GM21367 (cell line): ENCODE data around the gene DOCK9.

ENCODE experiments used
- ATAC-seq: cut with Tn5 transposase; IDR thresholded peaks from one replicate; pipeline ENCODE4 v1.9.1; 2021; ENCODE audit not compliant: unreplicated experiment

The DOCK9 gene

DNA sequence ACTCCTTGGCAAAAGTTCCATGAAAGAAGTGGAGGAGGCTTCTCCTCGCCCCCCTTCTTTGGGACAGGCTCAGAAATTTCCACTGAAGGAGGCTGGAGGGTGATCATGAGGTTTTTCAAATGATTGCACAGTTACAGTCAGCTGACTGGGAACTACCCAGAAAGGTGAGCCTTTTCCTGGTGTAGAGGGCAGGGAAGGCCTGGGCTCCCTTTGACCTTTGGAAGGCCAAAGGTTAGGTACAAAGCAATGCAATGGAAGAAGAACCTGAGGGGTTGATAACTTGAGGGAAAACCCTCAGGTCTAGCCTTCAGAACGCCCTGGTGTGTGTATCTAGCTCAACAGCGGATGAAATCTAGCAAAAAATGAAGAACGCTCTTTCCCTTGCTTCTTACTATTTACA is 175.3 kb downstream of the DOCK9 start:
- ATAC-seq, result no peak

DNA sequence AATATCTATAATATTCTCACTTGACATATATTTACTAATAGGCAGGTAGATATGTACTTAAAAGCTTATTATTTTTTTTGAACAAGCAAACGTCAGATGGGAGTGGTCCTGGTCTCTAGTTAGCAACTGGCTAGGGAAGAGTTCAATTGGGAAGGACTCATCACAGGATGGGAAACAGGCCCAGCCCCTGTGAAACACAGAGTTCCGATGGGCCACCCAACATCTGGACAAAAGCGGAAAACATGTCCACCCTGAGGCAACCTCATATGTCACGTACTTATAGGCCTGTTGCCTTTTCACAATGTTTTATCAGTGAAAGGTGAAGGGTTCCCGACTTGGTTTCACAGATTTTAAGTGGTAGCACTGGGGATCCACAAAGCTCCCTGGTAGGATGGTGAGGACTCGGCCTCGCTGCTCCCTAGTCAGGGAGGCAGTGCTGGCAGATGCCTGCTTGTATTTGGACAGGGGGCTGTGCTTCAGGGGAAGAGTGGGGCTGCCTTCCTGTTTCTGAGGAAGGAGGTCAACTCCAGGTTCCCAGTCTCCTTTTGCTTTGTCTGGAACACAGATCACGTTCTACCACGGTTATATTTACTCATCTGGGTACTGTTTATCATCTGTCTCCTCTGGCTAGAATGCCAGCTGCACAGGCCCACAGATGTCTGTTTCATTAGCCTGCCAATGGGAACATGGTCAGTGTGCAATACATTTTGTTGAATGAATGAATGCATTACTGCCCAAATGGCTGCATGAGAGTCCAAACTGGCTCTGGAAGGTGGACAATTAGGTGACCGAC is 176.0 kb downstream of the DOCK9 start:
- ATAC-seq, result no peak

DNA sequence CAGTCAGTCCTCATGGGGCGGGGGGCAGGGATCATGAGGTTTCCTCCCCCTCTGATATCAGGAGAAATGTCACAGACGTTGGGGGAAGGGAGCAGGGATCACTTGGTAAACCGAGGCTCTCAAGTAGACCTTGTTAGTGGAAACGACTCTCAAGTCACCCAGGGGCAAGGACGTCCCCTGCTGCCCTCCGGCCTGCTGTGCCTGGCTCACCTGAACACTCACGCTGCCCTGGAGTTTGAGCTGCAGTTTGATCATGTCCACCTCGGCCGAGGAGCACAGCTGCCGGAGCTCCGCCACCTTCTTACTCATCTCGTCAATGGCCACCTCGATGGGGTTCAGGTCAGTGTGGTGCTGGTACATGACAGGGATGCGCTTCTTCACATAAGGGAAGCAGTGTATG is 177.8 kb downstream of the DOCK9 start:
- ATAC-seq, result no peak

DNA sequence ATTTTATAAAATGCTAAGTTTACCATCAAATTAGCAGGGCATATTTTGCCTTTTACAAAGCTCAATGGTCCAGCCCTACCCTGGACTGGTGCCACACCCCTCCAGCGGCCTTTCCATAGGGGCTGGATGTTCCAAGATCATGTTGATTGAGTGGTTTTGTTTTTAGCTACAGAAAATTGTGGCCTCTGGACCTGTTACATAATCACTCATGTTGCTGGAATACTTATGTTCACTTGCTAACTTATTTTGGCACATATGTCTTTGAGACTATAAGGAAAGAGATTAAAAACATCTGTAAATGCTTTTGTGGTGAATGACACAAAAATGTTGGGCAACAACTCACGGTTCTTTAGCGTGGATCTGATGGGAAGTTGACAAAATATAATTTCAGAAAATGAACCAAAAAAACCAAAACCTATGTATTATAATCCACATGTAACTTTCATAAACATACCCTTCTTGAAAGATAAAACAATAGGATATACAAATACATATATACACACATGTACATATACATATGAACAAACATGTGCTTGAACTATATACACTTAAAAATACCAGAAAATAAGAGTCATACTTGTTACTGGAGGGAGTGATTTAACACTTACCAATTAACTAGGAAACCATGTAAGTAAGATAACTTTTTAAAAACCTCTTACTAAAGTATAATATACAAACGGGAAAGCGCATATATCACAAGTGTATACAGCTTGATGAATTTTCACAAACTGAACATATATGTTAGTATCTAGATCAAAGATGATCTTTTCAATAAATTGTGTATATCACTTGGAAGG is 178.8 kb downstream of the DOCK9 start:
- no peak for ATAC-seq

DNA sequence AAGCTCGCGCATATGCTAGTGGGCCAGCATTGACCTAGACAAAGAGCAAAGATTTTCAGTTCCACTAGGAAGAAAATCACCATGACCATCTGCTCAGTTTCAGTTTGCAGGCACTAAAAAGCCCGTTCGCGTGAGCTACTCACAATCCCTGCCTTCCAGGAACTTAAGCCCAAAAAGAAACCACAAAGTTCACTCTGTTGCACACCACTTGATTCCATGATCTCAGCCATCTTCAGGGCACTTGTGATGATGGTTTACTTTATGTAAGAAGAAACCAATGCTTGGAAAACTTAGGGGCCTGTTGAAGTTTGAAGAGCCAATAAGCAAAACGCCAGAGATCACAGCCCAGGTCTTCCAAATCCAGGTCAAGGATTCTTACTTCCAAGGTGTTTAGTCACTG is 180.4 kb downstream of the DOCK9 start:
- no peak for ATAC-seq

DNA sequence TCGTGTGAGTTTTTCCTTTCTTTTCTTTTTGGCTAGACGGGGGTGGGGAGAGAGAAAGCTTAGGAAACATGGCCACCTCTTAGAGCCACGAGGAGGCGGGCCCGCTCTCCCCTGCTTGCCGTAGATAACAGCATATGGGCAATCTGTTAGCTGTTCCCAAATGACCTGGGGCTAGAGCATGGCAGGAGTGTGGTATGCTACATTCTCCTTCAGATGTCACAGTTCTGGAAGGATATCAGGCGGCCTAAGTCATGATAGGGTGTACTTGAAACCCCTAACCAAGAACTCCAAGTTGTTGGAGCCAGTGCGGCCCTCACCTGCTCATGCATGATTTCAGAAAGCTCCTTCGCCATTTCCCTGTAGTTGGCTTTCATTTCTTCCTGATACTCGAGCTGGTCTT is 181.1 kb downstream of the DOCK9 start:
- ATAC-seq, result no peak

DNA sequence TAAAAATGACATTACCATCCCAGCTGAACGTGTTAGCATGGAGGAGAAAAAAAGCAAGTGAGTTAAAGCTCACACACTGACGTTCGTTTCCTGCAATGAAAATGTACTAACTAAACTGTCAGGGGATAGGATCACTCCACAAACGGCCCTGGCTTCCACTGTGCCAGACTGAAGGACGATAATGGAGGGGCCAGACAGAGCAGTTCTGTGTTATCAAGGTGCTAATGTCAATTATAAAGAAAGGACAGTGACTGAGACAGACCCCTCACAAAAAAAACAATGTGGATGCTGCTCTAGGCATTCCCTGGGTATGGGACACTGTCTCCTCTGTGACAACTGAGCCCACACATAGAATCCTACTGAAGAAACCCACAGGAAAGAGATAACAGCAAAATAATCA is 181.7 kb downstream of the DOCK9 start:
- ATAC-seq, result no peak

DNA sequence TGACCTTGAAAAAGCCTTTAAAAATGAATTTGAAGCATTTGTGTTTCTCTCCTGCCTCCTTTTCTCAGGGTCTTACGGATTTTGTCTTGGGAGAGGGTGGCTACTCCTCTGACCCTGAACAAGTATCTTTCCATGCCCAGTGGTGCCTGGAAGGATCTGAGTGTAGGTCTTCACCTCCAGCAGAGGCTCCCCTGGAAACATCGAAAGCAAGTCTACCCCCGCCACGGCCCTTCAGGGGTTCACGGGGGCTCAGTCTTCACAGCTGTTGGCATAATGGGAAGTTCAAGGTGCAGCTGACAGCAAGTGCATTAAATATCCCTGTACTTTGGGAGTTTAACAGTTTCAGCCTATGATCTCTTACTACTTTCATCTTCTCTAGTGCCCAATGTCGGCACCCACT is 182.6 kb downstream of the DOCK9 start:
- no peak for ATAC-seq

DNA sequence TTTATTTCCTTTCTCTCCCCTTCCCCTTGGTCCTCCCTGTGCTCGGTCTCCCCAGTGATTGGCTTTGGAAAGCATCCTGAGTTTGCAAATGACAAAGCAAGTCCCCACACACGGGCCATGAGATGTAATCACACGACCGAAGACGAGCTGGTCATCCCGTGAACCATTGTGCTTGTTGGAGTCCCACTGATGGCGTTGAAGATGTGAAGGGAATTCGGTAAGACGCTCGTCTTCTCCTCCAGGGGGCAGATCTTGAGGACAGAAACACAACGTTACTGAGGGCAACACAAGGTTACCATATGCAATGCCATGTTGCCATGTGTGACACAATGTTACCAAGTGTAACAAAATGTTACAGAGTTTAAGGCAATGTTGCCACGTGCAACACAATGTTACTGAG is 183.4 kb downstream of the DOCK9 start:
- no peak for ATAC-seq

DNA sequence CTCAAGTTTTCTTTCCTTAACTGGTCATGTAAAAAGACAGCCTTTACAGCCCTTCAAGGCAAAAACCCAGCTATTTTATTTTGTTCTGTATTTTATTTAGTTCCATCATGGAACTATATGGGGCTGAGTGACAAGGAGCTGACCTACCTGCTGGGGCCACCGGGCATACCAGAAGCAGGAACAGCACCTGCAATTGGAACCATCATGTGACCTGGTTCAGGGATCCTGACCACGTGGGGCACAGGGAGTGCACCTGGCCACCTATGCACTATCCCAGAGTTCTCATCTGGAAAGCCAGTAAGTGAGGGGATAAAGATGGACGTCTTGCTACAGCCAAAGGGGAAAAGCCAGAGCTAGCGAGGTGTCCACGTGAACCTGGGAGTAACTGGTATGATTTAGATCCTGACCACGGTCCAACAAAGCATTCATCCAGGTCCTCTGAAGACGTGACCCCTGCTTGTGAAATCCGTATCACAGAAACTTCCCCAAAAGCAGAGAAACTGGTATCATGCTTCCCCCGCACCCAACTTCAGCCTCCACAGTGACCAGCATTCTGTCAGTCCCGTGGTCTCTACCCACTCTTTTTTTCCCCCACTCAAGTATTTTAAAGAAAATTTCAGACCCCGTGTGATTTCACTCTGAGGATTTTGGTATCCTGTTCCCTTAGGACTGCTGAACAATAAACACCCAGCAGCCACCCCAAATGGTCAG is 184.9 kb downstream of the DOCK9 start:
- no peak for ATAC-seq

DNA sequence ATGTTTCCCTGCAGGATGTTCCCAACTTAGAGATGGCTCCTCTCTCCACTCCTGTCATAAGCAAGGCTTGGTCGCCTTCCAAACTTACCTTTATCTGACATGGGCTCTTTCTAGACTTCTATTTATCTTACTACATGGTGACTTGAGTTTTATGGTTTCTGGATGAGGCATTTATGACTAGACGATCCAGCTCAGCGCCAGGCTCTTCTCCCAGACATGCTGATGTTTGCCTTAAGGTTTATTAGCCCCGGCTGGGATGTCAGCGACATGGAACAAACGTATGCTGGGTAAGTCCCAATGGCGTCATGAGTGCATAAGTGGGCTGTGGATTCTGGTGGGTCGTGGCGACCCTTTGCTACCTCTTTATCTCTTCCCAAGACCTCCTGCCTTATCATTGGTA is 185.5 kb downstream of the DOCK9 start:
- ATAC-seq, result no peak

DNA sequence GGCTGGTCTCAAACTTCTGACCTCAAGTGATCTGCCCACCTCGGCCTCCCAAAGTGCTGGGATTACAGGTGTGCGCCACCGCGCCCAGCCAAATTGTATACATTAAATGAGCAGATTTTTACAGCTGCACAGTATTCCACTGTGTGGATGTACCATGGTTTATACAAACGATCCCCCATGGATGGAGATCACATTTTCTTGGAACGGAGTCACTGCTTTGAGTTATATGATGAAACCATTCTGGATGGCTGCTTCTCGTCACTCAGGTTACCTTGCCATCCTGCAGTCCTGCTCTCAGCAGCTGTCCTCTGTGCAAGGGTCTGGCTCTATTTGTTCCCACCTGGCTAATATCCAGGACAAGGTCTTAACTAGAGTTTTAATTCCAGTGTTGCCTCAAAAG is 186.3 kb downstream of the DOCK9 start:
- no peak for ATAC-seq

DNA sequence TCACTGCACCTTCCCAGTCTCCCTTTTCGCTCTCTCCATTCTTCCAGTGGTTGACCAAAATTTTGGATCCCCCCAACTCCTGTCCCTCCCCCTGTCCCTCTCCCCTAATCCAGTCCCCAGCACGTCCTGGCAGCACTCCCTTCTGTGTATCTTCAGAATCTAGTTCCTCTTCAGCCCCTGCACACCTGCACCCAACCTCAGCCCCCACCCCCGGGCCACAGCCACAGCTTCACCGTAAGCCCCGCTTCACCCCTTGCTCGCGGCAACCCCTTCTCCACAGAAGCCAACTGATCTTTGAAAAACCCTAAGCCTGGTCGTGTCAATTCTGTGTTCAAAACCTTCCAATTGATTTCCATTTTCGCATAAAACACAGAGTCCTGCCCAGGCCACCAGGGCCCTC is 189.9 kb downstream of the DOCK9 start:
- ATAC-seq, result no peak

DNA sequence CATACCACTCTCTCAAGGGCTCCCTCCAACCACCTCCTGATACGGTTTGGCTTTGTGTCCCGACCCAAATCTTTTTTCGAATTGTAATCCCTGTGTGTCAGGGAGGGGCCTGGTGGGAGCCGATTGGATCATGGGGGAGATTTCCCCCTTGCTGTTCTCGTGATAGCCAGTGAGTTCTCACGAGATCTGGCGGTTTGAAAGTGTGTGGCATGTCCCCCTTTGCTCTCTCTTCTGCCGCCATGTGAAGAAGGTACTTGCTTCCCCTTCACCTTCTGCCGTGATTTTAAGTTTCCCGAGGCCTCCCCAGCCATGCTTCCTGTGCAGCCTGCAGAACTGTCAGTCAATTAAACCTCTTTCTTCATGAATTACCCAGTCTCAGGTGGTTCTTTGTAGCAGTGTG is 190.7 kb downstream of the DOCK9 start:
- ATAC-seq, result no peak

DNA sequence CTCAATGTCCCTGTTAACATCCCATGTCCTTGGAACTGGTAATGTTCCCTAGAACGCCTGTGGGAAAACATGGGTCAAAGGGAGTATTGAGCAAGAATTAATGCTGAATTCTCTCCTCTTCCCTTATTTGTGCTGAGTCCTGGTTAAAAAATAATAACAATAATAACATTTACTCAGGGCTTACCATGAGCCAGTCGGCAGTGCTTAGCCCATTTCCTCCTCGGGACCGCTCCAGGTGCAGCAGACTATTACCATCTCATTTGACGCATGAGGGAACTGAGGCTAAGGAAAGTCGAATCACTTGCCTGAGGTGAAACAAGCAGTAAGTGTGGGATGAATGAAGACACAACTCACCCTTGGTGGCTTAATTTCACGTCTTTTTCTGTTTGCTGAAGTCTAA is 191.8 kb downstream of the DOCK9 start:
- ATAC-seq, result no peak

DNA sequence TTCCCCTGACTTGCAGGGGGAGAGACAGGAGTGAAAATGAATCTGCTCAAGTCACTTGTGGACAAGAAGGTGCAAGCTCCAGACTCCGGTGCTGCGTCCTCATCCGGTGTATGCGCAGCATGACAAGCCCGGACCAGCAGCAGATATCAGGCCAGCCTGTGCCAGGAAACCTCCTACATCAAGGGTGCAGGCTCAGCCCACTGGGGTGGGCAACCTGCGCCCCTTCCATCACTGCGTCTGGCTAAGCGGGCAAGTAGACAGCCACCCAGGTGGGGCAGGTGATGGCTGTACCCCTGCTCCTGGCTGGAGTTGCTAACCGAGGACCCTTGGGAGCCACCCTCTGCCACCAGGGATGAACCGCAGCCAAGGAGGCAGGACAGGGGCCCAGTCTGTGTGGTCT is 192.5 kb downstream of the DOCK9 start:
- ATAC-seq, result no peak

DNA sequence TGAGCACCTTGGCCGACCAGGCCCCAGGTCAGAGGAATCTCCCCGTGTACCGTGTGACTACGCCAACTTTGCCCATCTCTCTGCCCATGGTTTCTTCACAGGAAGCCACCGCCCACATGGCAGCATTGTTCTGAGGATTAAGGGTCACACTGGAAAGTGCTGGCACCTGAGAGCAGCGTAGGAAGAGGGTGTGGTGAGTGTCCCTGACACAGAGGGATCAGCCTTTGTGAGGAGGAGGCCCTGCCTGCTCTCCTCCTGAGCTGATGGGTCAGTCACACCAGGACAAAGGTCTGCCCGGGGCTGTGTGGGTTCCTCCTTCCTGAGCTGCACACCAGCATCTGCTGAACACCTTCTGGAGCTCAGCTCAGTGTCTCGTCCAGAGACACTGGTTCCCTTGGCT is 193.2 kb downstream of the DOCK9 start:
- no peak for ATAC-seq

DNA sequence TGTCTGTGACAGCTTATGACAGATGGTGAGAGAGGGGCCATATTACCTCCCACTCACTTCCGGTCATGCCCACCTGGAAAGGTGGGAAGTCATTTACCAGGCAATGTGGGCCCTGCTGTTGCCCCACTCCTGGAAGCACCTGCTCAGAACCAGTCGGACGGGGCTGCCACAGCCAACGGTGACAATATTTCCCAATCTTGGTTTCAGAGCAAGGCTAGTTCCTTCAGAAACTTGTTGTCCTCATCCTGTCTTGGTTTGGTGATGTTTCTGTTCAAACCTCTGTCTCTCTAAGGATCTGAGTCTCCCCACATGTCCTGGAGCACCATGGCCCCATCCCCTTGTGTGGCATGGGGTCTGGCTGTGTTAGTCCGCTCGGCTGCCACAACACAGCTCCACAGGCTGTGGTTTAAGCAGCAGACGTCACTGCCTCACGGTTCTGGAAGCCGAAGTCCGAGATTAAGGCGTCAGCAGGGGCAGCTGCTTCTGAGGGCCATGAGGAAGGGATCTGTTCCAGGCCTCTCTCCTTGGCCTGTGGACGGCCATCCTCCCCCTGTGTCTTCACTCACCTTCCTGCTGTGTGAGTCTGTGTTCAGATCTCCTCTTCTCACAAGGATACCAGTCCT is 193.9 kb downstream of the DOCK9 start:
- no peak for ATAC-seq

DNA sequence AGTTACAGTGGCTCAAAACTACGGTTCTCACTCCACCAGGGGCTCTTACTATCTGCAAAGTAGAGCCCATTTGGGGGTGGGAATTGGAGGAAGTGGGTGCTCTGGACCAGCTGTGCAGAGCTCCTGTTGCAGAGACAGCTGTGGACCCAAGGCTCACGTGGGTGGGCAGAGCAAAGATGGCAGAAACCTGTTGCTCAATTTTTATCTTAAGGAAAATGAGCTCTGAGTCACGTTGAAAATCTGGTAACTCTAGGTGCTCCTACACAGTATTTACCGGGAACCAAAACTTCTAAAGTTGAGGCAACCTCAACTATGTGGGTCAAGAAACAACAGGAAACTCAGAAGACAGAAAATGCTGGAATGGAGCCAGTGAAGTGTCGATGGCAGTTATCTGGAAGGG is 195.2 kb downstream of the DOCK9 start:
- no peak for ATAC-seq

DNA sequence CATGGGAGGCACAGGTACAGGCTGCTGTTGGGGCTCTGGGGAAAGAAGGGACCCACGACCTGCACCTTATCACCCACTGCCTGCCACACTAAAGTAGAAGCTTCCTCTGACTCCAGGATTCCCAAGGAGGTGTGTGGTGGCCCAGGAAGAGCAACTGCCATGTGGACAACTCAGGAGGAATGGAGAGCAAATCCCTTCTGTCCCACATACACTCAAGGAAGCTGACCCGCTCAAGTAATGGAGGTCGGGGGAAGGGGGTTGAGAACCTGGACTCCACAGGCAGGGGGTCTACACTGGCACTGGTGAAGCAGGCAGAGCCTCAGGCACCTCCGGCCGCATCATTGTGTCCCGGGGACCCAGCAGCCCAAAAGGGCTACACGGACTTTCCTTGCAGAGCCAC is 196.0 kb downstream of the DOCK9 start:
- ATAC-seq, result no peak

DNA sequence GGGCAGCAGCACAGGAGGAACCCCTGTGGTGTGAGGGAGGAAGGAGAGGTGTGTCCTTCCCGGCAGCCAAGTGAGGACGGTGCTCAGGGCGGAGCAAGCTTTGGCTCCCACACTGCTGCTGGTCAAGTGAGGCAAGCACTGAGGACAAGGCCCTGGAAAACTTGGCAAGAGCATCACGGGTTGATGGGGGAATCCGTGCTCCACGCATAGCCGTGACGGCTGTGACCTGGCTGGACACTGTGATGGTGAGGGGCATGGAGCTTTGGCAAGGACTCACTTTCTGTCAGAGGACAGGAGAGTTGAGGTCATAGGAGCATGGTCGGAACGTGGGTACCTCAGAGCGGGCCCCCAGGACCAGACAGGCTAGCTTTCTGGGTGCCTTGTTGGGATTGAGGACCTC is 196.4 kb downstream of the DOCK9 start:
- no peak for ATAC-seq

DNA sequence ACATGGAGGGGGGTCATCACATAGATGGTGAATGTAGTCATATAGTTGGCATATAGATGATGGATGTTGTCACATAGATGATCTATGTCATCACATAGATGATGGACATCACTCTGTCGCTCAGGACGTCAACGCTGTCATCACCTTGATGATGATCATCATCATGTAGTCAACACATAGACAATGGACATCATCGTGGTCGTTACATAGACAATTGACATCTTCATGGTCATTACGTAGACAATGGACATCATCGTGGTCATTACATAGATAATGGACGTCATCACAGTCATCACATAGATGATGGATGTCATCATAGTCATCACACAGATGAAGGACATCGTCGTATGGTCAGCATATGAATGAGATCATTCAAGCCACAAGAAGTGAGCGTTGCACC is 196.8 kb downstream of the DOCK9 start:
- ATAC-seq, result no peak
